ENCODE measurements around the gene CCT3.

GRCh38 chr1:156358641-156359040, 20.5 kb upstream of the CCT3 start:
- TF ChIP-seq CTCF (IDR thresholded peaks at IDR 0.05; ENCODE audit: borderline replicate concordance, extremely low read depth, low read length, poor library complexity, severe bottlenecking) (no peak), EZH2 (IDR thresholded peaks at IDR 0.05; ENCODE audit: borderline replicate concordance, low read depth, low read length, severe bottlenecking) (no peak)

All from DND-41 (cell line).